H1 (cell line): ENCODE results near the gene CEP290. TPM values are rescaled to one million over a fixed set of nuclear protein-coding genes. Genes with fewer than 3 reads are reported as not detected.

Source experiments
- CTCF ChIA-PET: fragments of 300-600 bp; sonication (Branson Sonifier 250); formaldehyde crosslinking; loops from one replicate; lab custom pipeline; 2021; ENCODE audit not compliant: partially characterized antibody; lab: Charles Lee
- POLR2A ChIA-PET: fragments of 300-600 bp; sonication (Branson Sonifier 250); formaldehyde crosslinking; loops from one replicate; lab custom pipeline; 2021; ENCODE audit warnings: inconsistent platforms; ENCODE audit not compliant: partially characterized antibody; lab: Charles Lee
- DNase-seq, 2 experiments: peaks; one replicate each; pipeline versions ENCODE4 v3.0.0 to v3.0.0-alpha.2; 2010 to 2022; ENCODE audit warnings: low spot score in 2 of 2, low read depth in 1 of 2, mixed read lengths in 1 of 2
- FAIRE-seq: peaks from 2 replicates; lab custom pipeline; 2011; peaks lifted over from hg19 to GRCh38; lab: Jason Lieb, UNC
- H2AFZ ChIP-seq: 2 replicates; pipeline ENCODE4 v1.8.1; 2012; ENCODE audit warnings: low read length, inconsistent platforms
- H2AK5ac ChIP-seq: 2 replicates; pipeline ENCODE4 v1.6.1; 2013; ENCODE audit warnings: low read depth, low read length
- H2BK120ac ChIP-seq: replicated peaks from 2 replicates; pipeline ENCODE3; 2013; ENCODE audit warnings: low read depth, low read length, inconsistent platforms
- H2BK12ac ChIP-seq: 2 replicates; pipeline ENCODE4 v1.6.1; 2013; ENCODE audit warnings: low read depth, low read length
- H2BK15ac ChIP-seq: 2 replicates; pipeline ENCODE4 v1.6.1; 2013; ENCODE audit warnings: low read length
- H2BK20ac ChIP-seq: 2 replicates; pipeline ENCODE4 v1.6.1; 2013; ENCODE audit warnings: low read length
- H2BK5ac ChIP-seq: 2 replicates; pipeline ENCODE4 v1.6.1; 2013; ENCODE audit warnings: low read depth, low read length
- H3K14ac ChIP-seq: 2 replicates; pipeline ENCODE4 v1.6.1; 2013; ENCODE audit warnings: inconsistent platforms; ENCODE audit not compliant: insufficient read length
- H3K18ac ChIP-seq: 2 replicates; pipeline ENCODE4 v1.6.1; 2013; ENCODE audit warnings: low read length; ENCODE audit errors: extremely low read depth
- H3K23ac ChIP-seq: 2 replicates; pipeline ENCODE4 v1.6.1; 2013; ENCODE audit warnings: inconsistent platforms; ENCODE audit not compliant: insufficient read length
- H3K23me2 ChIP-seq: 2 replicates; pipeline ENCODE4 v1.6.1; 2013; ENCODE audit warnings: low read depth, low read length
- H3K27ac ChIP-seq: 2 replicates; pipeline ENCODE4 v1.6.1; 2011; ENCODE audit warnings: low read depth, low read length, inconsistent platforms
- H3K27me3 ChIP-seq, 4 experiments: replicated peaks in 1 of 4; 1 replicate in 1 of 4; 2 replicates in 3 of 4; pipeline versions ENCODE4 v1.6.1 to v1.8.1; 2011 to 2013; ENCODE audit warnings: low read length in 3 of 4, mild to moderate bottlenecking in 3 of 4, inconsistent platforms in 2 of 4, mixed read lengths in 2 of 4, moderate library complexity in 1 of 4; ENCODE audit not compliant: control insufficient read depth in 3 of 4, insufficient read depth in 3 of 4; ENCODE audit errors: extremely low read depth in 1 of 4
- H3K36me3 ChIP-seq, 4 experiments: 2 replicates each; pipeline versions ENCODE4 v1.6.1 to v1.8.1; 2011 to 2013; ENCODE audit warnings: mild to moderate bottlenecking in 4 of 4, low read length in 3 of 4, moderate library complexity in 2 of 4, control low read depth in 1 of 4, inconsistent platforms in 1 of 4; ENCODE audit not compliant: insufficient read depth in 4 of 4, control insufficient read depth in 2 of 4
- H3K4ac ChIP-seq: replicated peaks from 2 replicates; pipeline ENCODE3; 2013; ENCODE audit warnings: low read length, low read depth, mixed read lengths, inconsistent platforms; ENCODE audit not compliant: insufficient read length
- H3K4me1 ChIP-seq, 4 experiments: replicated peaks in 1 of 4; 1 replicate in 1 of 4; 2 replicates in 3 of 4; pipeline versions ENCODE4 v1.6.1 to v1.8.1; 2011 to 2013; ENCODE audit warnings: low read length in 3 of 4, inconsistent platforms in 2 of 4, mixed read lengths in 1 of 4; ENCODE audit not compliant: insufficient read depth in 4 of 4, control insufficient read depth in 3 of 4
- H3K4me2 ChIP-seq, 2 experiments: 2 replicates each; pipeline versions ENCODE4 v1.6.1 to v1.8.1; 2011 to 2013; ENCODE audit warnings: low read depth in 2 of 2, low read length in 2 of 2, control low read depth in 1 of 2, inconsistent platforms in 1 of 2, mild to moderate bottlenecking in 1 of 2; ENCODE audit not compliant: insufficient read depth in 1 of 2
- H3K4me3 ChIP-seq, 4 experiments: fragments of 200-600, 300-600 bp in 1 of 4; sonication (generic), shearing (Covaris generic), sonication (Bioruptor Twin) in 1 of 4; 2 replicates each; pipeline versions ENCODE4 v1.5.1 to v1.8.1; 2011 to 2016; ENCODE audit warnings: low read length in 4 of 4, low read depth in 3 of 4, control low read depth in 2 of 4, inconsistent platforms in 2 of 4, mild to moderate bottlenecking in 2 of 4, mixed read lengths in 1 of 4, moderate library complexity in 1 of 4; ENCODE audit not compliant: insufficient read depth in 2 of 4; ENCODE audit errors: extremely low read depth in 1 of 4
- H3K56ac ChIP-seq: replicated peaks from 2 replicates; pipeline ENCODE3; 2013; ENCODE audit warnings: low read depth, mild to moderate bottlenecking, mixed read lengths, low read length, inconsistent platforms; ENCODE audit not compliant: insufficient read length
- H3K79me1 ChIP-seq: 2 replicates; pipeline ENCODE4 v1.6.1; 2013; ENCODE audit warnings: low read depth, low read length, control low read depth
- H3K79me2 ChIP-seq, 2 experiments: 2 replicates each; pipeline versions ENCODE4 v1.6.1 to v1.8.1; 2012 to 2013; ENCODE audit warnings: low read length in 2 of 2, mild to moderate bottlenecking in 2 of 2, inconsistent platforms in 1 of 2; ENCODE audit not compliant: insufficient read depth in 2 of 2, control insufficient read depth in 1 of 2
- H3K9ac ChIP-seq, 4 experiments: replicated peaks in 1 of 4; 1 replicate in 1 of 4; 2 replicates in 3 of 4; pipeline versions ENCODE4 v1.6.1 to v1.8.1; 2011 to 2013; ENCODE audit warnings: low read depth in 3 of 4, low read length in 3 of 4, control low read depth in 2 of 4, mild to moderate bottlenecking in 2 of 4, moderate library complexity in 2 of 4, inconsistent platforms in 1 of 4; ENCODE audit errors: extremely low read depth in 1 of 4
- H3K9me3 ChIP-seq, 2 experiments: 2 replicates each; pipeline versions ENCODE4 v1.6.1 to v1.8.1; 2012 to 2013; ENCODE audit warnings: mild to moderate bottlenecking in 2 of 2, moderate library complexity in 2 of 2, control low read depth in 1 of 2, inconsistent platforms in 1 of 2, low read depth in 1 of 2, low read length in 1 of 2, mixed read lengths in 1 of 2; ENCODE audit not compliant: insufficient read depth in 2 of 2
- H4K20me1 ChIP-seq, 2 experiments: replicated peaks in 1 of 2; 2 replicates each; pipeline versions ENCODE3 to v1.8.1; 2011 to 2013; ENCODE audit warnings: inconsistent platforms in 2 of 2, low read length in 2 of 2, mild to moderate bottlenecking in 1 of 2; ENCODE audit not compliant: insufficient read depth in 2 of 2, control insufficient read depth in 1 of 2
- H4K5ac ChIP-seq: 2 replicates; pipeline ENCODE4 v1.6.1; 2013; ENCODE audit warnings: low read length, low read depth, mixed read lengths, inconsistent platforms; ENCODE audit not compliant: insufficient read length
- H4K8ac ChIP-seq: 2 replicates; pipeline ENCODE4 v1.8.0; 2013; ENCODE audit warnings: mild to moderate bottlenecking, moderate library complexity, low read length, inconsistent platforms; ENCODE audit not compliant: insufficient read depth; ENCODE audit errors: extremely low read depth
- H4K91ac ChIP-seq: replicated peaks from 2 replicates; pipeline ENCODE3; 2013; ENCODE audit warnings: low read length, mixed read lengths, inconsistent platforms; ENCODE audit not compliant: insufficient read length
- BCL11A ChIP-seq, 2 experiments: IDR thresholded peaks; one replicate each; pipeline ENCODE4 v1.6.1; 2011; ENCODE audit warnings: low read depth in 2 of 2, low read length in 2 of 2, mild to moderate bottlenecking in 2 of 2
- BRCA1 ChIP-seq: IDR thresholded peaks from 2 replicates; pipeline ENCODE4 v1.6.1; 2012; ENCODE audit warnings: low read depth, low read length, improper control_type of control experiment
- CTCF ChIP-seq, 3 experiments: IDR thresholded peaks; 1 replicate in 2 of 3; 2 replicates in 1 of 3; pipeline versions ENCODE4 v1.5.1 to v1.6.1; 2011; ENCODE audit warnings: low read length in 3 of 3, mild to moderate bottlenecking in 3 of 3, inconsistent platforms in 2 of 3, low read depth in 1 of 3, moderate library complexity in 1 of 3; ENCODE audit not compliant: insufficient read depth in 1 of 3; ENCODE audit errors: control extremely low read depth in 1 of 3
- EZH2 ChIP-seq: fragments of 200-600 bp; sonication (generic); IDR thresholded peaks from 2 replicates; pipeline ENCODE4 v1.7.1; 2012; ENCODE audit warnings: low read depth, mild to moderate bottlenecking, moderate library complexity, low read length, inconsistent platforms; ENCODE audit not compliant: severe bottlenecking
- RAD21 ChIP-seq, 2 experiments: IDR thresholded peaks in 1 of 2; conservative IDR thresholded peaks in 1 of 2; 2 replicates each; pipeline ENCODE4 v1.6.1; 2011; ENCODE audit warnings: low read depth in 2 of 2, low read length in 2 of 2, improper control_type of control experiment in 1 of 2, inconsistent platforms in 1 of 2, mild to moderate bottlenecking in 1 of 2, moderate library complexity in 1 of 2
- RFX5 ChIP-seq: IDR thresholded peaks from 2 replicates; pipeline ENCODE4 v1.6.1; 2011; ENCODE audit warnings: low read depth, low read length, improper control_type of control experiment, borderline replicate concordance
- SIN3A ChIP-seq, 2 experiments: IDR thresholded peaks in 1 of 2; conservative IDR thresholded peaks in 1 of 2; 2 replicates each; pipeline ENCODE4 v1.6.1; 2011 to 2012; ENCODE audit warnings: low read length in 2 of 2, improper control_type of control experiment in 1 of 2, low read depth in 1 of 2, mild to moderate bottlenecking in 1 of 2
- WGBS, 2 experiments: shearing (Covaris generic) in 1 of 2; methylation state at CpG; one replicate each; pipeline versions ENCODE4 v1.1.6 to v1.1.7; 2013 to 2015; ENCODE audit warnings: low lambda C conversion rate in 2 of 2, mixed read lengths in 2 of 2, inconsistent platforms in 1 of 2, low coverage in 1 of 2, missing lambda C conversion rate in 1 of 2; ENCODE audit not compliant: insufficient replicate concordance in 2 of 2, insufficient coverage in 1 of 2, insufficient read length in 1 of 2; ENCODE audit errors: extremely low coverage in 1 of 2, missing lambda C conversion rate in 1 of 2; 5-methylcytosine and 5-hydroxymethylcytosine counted together
- polyA plus RNA-seq, 7 experiments: library from polyadenylated mRNA; depleted of rRNA in 3 of 7; stranded (reverse) in 5 of 7; unstranded in 2 of 7; fragments of >200 nt in 5 of 7; fragments of 200-250 nt in 2 of 7; gene quantifications; 1 replicate in 5 of 7; 2 replicates in 1 of 7; 4 replicates in 1 of 7; pipeline versions ENCODE4 v1.2.1 to v1.2.3, GENCODE V29; 2011 to 2013; ENCODE audit warnings: missing spikeins in 2 of 7, mixed read lengths in 2 of 7
- total RNA-seq: library from RNA; stranded (reverse); fragmentation: NEBNext Ultra II Directional; extraction: Animal tissue kit (Norgen Biotek cat#: 25700); gene quantifications from 2 replicates; pipeline ENCODE4 v1.2.1, GENCODE V29; 2021

The CEP290 gene
- total and polyA plus RNA-seq, 2 of the 8 experiments (the other 6 are each of a cell fraction or from before 2014, with no cell fraction given): 2.1 to 5.9 TPM

DNA sequence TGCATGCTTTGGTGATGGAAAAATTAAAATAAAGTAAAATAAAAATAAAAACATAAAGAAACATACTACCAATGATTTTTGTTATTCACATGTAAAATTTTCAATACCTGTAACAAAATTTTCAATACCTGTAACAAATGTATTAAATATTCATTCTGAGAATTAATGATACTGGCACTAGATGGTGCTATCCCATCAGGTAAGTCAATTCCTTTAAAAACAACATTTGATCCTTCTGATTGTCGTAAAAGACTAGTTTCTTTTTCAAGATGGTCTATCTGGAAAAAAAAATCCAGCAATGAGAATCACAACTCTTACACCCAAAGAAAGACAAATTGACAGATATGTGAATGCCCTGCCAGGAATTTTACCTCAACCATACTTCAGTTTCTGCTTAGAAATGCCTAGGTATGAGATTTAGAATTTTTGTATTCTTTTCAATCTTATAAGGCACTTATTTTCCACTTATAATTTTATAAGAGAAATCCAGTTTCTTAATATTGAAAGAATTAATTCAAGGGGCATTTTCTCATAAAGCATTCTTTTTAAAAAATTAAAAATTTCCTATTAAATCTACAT, 30.7 kb downstream of the CEP290 start:
- H3K9ac ChIP-seq: no peak overlapping the region
- no peak for FAIRE-seq
- TF ChIP-seq CTCF (IDR thresholded peaks at IDR 0.05; ENCODE audit: control extremely low read depth in 1 of 3, insufficient read depth in 1 of 3, low read depth in 1 of 3, low read length in 3 of 3): peak in 2 of 3 experiments; percentile 9 to 22; a peak in 2 of 4 replicates
- no peak for TF ChIP-seq EZH2
- no peak for TF ChIP-seq BRCA1
- no peak for TF ChIP-seq BCL11A (IDR thresholded peaks at IDR 0.05; ENCODE audit: low read depth in 2 of 2, low read length in 2 of 2)
- no peak for TF ChIP-seq RFX5
- TF ChIP-seq SIN3A (conservative IDR thresholded peaks at IDR 0.05 in 1 of 2, IDR thresholded peaks at IDR 0.05 in 1 of 2; ENCODE audit: low read depth in 1 of 2, low read length in 2 of 2): no peak
- peak; percentile 56 to 72 for TF ChIP-seq RAD21 (IDR thresholded peaks at IDR 0.05 in 1 of 2, conservative IDR thresholded peaks at IDR 0.05 in 1 of 2; ENCODE audit: low read depth in 2 of 2, low read length in 2 of 2)

More for the DNA sequence above, 30.7 kb downstream of the CEP290 start:
- H3K79me1 ChIP-seq: no peaks in the 10 kb centered on the region
- no peak overlapping the region for H2BK120ac ChIP-seq
- no peak overlapping the region for H4K91ac ChIP-seq
- no peaks in the 10 kb centered on the region for H3K79me2 ChIP-seq
- POLR2A ChIA-PET: no interaction called here
- H3K23ac ChIP-seq: no peak overlapping the region
- no peaks in the 10 kb centered on the region for H3K27me3 ChIP-seq
- no peak overlapping the region for H2AFZ ChIP-seq
- DNase-seq: no peak
- H4K20me1 ChIP-seq: no peaks in the 10 kb centered on the region
- H3K4me1 ChIP-seq: no peaks in the 10 kb centered on the region
- H3K9me3 ChIP-seq: no peaks in the 10 kb centered on the region
- WGBS, 2 experiments: 92% methylated on average over 1 of the region's 1 CpG; no CpG with 5 or more reads in 1 of the 2 experiments
- H3K4me3 ChIP-seq: no peak overlapping the region
- no peak overlapping the region for H2BK12ac ChIP-seq
- H4K8ac ChIP-seq: no peak overlapping the region
- no peak overlapping the region for H2BK5ac ChIP-seq
- H3K14ac ChIP-seq: no peak overlapping the region
- H3K27ac ChIP-seq: no peak overlapping the region
- H3K56ac ChIP-seq: no peak overlapping the region
- no peak overlapping the region for H2AK5ac ChIP-seq
- no peak overlapping the region for H3K4me2 ChIP-seq
- no peak overlapping the region for H2BK20ac ChIP-seq
- H2BK15ac ChIP-seq: no peak overlapping the region
- H3K4ac ChIP-seq: no peak overlapping the region
- H3K18ac ChIP-seq: no peak overlapping the region
- no peaks in the 10 kb centered on the region; a peak in 1 of 8 replicates for H3K36me3 ChIP-seq
- H4K5ac ChIP-seq: no peak overlapping the region
- CTCF ChIA-PET: interaction anchor here (1.0 to 1.2 kb wide), 2 partner anchors 282 to 882 kb away, joined by 3 to 5 read pairs; no protein-coding TSS in a partner anchor
- H3K23me2 ChIP-seq: no peaks in the 10 kb centered on the region
